DMS114 treated with DMSO at 0.1 percent for 48 hours (cell line): Measurements from ENCODE around the gene CFAP74.

Experiments used
- DNase-seq: peaks from one replicate; lab custom pipeline; 2025; ENCODE audit not compliant: unreplicated experiment; lab: John Stamatoyannopoulos, UW

The CFAP74 gene, protein sequence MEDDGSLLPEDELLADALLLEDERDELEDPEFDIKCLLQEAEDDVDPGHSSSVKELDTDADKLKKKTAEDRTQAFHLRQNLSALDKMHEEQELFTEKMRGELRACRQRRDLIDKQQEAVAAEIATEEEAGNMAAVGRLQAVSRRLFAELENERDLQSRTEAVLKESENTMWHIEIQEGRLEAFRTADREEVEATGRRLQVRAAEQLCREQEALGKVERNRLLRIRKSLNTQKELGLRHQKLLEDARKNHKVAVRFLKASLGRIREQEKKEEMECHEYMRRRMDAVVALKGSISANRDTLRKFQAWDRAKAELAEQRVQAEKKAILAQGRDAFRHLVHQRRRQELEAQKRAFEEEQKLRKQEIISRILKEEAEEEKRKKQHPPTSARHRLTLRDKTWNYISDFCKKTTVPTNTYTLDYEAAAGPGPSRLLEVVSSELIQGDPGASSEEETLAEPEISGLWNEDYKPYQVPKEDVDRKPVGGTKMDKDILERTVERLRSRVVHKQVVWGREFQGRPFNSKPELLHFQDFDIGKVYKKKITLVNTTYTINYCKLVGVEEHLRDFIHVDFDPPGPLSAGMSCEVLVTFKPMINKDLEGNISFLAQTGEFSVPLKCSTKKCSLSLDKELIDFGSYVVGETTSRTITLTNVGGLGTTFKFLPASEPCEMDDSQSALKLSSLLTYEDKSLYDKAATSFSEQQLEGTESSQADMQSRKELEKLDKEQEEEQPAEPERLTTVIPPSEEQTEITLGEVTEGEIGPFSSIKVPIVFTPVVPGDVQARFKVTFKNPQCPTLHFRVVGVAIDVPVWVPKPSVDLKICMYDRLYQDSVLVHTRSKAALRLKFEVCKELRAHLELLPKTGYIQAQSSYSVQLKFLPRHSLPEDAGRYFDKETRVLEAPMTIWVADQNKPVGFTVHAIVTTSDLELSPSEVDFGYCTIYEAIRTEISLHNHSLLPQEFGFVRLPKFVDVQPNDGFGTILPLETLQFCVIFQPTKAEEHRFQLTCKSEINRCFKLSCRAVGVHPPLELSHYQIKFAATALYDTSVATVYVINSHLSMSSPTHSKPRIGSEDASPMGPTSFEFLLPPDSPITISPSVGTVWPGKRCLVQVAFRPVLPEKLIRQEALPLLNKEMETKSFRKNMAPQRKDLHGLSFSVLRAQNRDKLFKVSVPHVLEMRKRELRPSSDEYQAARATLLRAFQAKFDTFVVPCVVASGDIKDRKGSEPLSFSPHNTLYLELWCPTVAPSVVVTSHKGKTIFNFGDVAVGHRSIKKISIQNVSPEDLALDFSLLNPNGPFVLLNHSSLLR (N-terminal part only)

GRCh38 chr1:2003541-2004131 is at the start of gene CFAP74:
Gene CFAP74 (minus strand): TSS chr1:2003786. CDS start chr1:1990956, 12,830 bp downstream.
- DNase-seq, result peak; percentile 26

GRCh38 chr1:2053217-2053616 is 49.6 kb upstream of the CFAP74 start:
- DNase-seq, result no peak

- no peak for DNase-seq
Measured at GRCh38 chr1:2052756-2053155, 49.2 kb upstream of the CFAP74 start.

DNA sequence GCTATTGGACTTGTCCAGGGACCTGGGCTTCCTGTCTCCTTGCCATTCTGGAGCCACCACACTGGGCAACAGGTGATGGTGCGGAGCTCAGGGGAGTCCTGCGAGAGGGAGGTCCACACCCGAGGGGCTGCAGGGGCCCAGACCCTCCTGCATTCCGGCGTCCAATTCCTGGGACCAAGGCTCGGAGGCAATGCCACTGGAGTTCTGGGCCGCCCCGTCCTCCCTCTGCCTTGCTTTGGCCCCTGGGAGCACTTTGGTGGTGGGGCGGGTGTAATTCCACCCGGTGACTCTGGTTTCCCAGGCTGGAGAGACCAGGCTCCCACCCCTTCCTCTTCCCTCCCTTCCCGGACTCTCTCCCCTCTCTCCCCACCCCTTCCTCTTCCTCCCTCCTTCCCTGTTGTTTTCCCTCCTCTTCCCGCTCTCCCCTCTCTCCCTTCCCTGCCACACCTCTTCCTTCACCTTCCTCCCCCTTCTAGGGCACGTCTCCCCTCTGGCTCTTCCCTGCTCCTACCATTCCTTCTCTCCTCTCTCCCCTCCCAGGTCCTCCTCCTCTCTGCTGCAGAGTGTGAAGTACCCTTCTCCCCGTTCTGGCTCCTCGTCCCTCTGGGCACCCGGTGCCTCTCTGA is 48.6 kb upstream of the CFAP74 start:
- DNase-seq, result no peak

DNA sequence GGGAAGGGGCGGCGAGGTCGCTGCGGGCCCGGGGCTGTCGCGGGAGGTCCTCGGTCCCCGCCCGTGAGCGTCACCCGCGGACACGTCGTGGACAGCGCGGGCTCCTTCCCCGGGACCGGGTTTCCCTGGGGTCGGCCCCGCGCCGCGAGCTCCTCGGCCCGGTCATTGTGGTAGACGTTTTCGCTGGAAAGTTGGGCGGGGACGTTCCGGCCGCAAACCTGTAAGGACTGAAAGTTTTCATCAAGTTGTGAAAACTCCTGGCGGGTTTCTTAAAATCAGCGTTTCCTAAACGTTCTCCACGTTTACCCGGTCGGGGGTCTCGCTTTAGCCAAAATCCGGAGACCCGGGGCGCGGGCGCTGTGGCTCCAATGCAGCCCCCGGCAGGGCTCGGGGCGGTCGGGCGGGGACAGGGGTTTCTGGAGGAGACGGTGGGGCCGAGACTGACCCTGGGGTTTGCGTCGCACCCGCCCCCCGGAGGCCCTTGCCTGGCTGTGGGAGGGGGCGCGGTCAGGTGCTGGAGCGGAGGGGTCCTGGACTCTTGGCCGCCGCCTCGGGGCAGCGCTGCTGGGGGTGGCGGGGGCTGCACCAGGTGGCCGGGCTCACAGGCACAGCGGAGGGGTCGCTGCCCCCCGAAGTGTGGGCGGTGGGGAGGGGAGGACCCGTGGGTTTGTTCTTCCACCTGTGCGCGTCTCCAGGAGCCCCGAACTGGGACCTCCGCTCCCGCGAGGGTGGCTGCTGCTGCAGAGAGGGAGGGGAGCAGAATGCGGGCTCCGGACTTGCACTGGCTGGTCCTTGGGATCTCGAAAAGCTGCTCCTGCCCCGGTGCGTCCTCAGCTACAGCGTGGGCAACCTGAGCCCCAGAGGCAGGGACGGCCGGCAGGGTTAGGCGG is 47.5 kb upstream of the CFAP74 start:
- DNase-seq, result no peak

DNA sequence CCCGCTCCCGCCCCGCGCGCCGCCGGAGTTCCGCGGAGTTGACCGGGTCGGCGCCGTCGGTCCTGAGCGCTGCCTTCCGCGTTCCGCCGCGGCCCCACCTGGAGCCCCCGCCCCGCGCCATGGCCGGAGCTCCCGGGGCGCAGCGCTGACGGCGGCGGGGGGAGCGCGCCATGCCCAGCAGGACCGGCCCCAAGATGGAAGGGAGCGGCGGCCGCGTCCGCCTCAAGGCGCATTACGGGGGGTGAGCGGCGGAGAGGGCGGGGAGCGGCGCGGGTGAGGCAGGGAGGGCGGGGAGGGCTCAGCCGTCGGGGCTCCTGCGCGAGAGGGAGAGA is 46.8 kb upstream of the CFAP74 start:
- DNase-seq, result no peak

DNA sequence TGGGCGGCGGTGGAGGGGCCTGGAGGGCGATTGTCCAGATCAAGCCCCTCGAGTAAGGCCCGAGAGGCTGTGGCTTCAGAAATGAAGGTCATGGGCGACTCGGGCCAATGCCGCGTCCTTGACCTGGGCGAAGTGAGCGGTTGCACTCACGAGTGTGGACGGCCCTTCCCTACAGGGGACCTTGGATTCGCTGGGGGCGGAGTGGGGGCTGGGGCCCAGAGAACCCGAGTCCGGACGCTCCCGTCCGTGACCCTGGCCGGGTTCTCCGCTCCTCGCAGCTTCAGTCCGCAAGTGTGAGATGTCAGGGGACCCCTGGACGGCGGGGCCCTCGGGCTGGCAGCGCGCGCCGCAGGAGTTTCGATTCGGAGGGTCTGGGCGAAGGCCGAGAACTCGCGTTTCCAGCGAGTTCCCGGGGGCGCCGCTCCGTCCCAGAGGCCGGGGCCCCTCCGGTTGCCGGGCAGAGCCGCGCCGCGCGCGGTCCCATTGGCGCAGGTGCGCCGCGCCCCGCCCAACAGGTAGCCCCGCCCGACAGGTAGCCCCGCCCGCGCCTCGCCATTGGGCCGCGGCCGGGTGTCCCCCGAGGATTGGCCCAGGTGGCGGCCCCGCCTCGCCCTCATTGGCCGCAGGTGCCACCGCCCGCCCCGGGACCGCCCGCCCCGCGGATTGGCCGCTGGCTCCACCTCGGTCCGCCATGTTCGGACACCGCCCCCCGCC is 46.3 kb upstream of the CFAP74 start, which contains the start of gene PRKCZ:
Gene PRKCZ (plus strand): TSS at position 694 of the 714 bp plus-strand sequence. CDS start 220 bp downstream, outside the sequence.
- DNase-seq, result peak; percentile 72

DNA sequence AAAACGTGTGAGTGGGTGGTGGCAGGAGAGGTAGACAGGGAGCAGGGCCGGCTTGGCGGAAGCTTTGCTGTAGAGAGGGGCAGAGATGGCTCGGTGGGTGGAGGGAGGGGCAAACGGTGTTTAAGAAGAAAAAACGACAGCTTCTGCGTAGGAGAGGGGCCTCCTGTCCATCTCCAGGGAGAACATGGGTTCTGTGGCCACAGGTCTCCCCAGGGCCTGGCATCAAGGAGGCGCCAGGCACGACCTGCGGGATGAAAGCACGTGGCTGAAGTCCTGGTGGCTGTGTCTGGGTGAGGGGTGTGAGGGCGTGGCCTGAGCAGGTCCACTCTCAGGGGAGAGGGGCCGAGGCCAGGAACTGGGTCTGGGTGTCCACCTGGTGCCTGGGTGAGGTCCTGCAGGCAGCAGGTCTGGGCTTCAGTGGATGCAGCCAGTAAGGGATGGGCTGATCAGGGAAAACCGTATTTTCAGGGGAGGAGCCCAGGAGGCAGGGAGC is 45.7 kb upstream of the CFAP74 start:
- DNase-seq, result peak; percentile 45

GRCh38 chr1:2047749-2048729 is 44.5 kb upstream of the CFAP74 start:
- DNase-seq, result no peak

GRCh38 chr1:2046953-2047748 is 43.6 kb upstream of the CFAP74 start:
- DNase-seq, result no peak

- DNase-seq, result no peak
Measured at GRCh38 chr1:2046174-2046917, 42.8 kb upstream of the CFAP74 start.

DNA sequence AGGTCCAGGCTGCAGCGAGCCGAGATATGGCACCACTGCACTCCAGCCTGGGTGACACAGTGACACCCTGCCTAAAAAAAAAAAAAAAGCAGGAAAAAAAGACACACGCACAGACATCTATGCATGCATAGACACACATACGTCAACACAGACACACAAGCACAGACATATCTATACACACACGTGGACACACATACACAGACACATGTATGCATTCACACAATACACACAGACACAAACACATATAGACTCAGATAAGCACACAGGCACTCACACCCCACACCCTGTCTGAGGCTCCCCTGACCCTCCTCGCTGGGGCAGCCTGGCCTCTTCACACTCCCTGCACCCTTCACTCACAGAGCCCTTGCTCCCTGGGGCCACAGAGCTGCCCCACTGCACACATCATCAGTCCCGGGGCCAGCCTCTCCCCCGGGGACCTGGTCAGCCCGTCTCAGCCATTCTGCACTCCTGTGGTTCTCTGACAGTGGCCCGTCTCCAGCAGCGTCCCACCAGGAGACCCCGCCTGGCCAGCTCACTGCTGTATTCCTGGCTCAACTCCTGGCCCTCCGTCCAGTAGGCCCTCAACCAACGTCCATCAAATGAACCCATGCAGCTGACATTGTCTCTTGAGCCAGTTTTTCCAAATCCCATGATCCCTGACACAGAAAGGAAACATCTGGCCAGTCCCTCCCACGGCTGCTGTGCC is 42.0 kb upstream of the CFAP74 start:
- no peak for DNase-seq

DNA sequence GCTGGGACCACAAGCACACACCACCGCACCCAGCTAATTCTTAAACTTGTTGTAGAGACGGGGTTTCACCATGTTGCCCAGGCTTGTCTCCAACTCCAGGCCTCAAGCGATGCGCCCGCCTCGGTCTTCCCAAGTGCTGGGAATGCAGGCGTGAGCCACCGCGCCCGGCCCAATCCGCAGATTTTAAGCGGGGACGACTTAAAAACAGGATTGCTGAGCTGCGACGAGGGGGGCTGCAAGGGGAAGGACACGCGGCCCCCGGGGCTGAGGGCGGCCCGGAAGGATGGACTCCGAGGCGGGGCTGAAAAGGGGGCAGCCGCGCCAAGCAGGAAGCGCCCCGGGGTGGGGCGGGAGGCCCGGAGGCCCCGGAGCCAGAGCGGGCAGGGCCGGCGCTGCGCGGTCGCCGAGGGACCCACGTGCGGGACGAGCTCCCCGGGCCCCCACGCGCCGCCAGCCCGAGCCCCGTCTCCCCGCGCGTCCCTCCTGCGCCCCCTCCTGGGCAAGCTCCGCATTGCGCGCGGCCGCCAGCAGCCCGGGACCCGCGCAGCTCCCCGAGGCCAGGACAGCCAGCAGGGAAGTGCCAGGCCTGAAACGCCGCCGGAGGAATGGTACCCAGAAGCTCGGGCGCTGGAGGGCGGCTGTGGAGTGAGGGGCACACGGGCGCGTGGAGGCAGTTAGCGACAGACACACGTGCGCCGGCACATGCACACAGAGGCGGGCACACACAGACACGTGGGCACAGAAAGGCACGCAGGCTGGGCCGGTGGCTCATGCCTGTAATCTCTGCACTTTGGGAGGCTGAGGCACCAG is 41.1 kb upstream of the CFAP74 start:
- peak; percentile 13 for DNase-seq

DNA sequence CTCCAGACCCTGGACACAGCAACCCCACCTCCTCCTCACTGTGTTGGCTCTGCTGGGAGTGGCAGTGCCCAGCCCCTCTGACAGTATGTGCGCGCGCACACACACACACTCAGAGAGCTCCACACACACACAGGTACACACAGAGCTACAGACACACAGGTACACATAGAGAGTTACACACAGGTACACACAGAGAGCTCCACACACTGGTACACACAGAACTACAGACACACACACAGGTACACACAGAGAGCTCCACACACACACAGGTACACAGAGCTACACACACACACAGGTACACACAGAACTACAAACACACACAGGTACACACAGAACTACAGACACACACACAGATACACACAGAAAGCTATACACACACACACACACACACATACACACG is 40.3 kb upstream of the CFAP74 start:
- DNase-seq, result no peak
